Upper lobe of left lung (tissue), 6 donors: ENCODE results near the gene SLC9A9. TPM values are rescaled to one million over a fixed set of nuclear protein-coding genes. Genes with fewer than 3 reads are reported as not detected.

ENCODE experiments used
- ATAC-seq, 2 donors: fragments of 200-7000 bp; cut with Tn5 transposase; one replicate each; pipeline ENCODE4 v1.9.1; 2022; ENCODE audit warnings: mild to moderate bottlenecking in 2 of 2, moderate library complexity in 2 of 2; ENCODE audit not compliant: low FRiP score in 2 of 2
- DNase-seq, 2 donors: peaks; one replicate each; pipeline ENCODE4 v3.0.0-alpha.2; 2019 to 2020
- H3K27ac ChIP-seq, 4 donors: fragments of 200-600 bp; sonication (generic); one replicate each; pipeline ENCODE4 v1.5.1; 2016 to 2019
- H3K27me3 ChIP-seq, 4 donors: fragments of 200-600 bp; sonication (generic); one replicate each; pipeline ENCODE4 v1.5.1; 2017 to 2019
- H3K36me3 ChIP-seq, 4 donors: fragments of 200-600 bp; sonication (generic); one replicate each; pipeline ENCODE4 v1.5.1; 2016 to 2019
- H3K4me1 ChIP-seq, 4 donors: fragments of 200-600 bp; sonication (generic); one replicate each; pipeline ENCODE4 v1.5.1; 2018 to 2019
- H3K4me3 ChIP-seq, 4 donors: fragments of 200-600 bp; sonication (generic); one replicate each; pipeline ENCODE4 v1.5.1; 2017 to 2019; ENCODE audit warnings: mild to moderate bottlenecking in 2 of 4, moderate library complexity in 1 of 4
- H3K9me3 ChIP-seq, 4 donors: fragments of 200-600 bp; sonication (generic); one replicate each; pipeline ENCODE4 v1.5.1; 2018 to 2019
- EP300 ChIP-seq, 4 donors: sonication (generic); formaldehyde crosslinking; IDR thresholded peaks; one replicate each; pipeline ENCODE4 v1.5.1; 2017; ENCODE audit warnings: antibody characterized with exemption in 4 of 4, control low read depth in 2 of 4
- POLR2A ChIP-seq, 4 donors: fragments of 450-650 bp; IDR thresholded peaks; one replicate each; pipeline ENCODE4 v1.5.1; 2016 to 2017; ENCODE audit warnings: antibody characterized with exemption in 4 of 4, mild to moderate bottlenecking in 2 of 4
- POLR2AphosphoS5 ChIP-seq, 2 donors: sonication (generic); formaldehyde crosslinking; IDR thresholded peaks; one replicate each; pipeline ENCODE4 v1.5.1; 2017; ENCODE audit warnings: antibody characterized with exemption in 2 of 2
- WGBS, 2 donors: methylation state at CpG; one replicate each; pipeline ENCODE4 v1.1.5; 2017 to 2018; 5-methylcytosine and 5-hydroxymethylcytosine counted together
- total RNA-seq, 6 donors: library from RNA; depleted of rRNA in 4 of 6; stranded (reverse); fragments of >200 nt in 4 of 6; gene quantifications; one replicate each; pipeline versions ENCODE4 v1.1.0 to v1.2.1, GENCODE V29; 2016 to 2021
- TF ChIP-seq, protein P1 (sequence below), 6 experiments: fragments of 450-650 bp in 4 of 6; fragments of 200-600 bp in 2 of 6; sonication (generic) in 2 of 6; IDR thresholded peaks; one replicate each; pipeline ENCODE4 v1.5.1; 2016 to 2019; ENCODE audit warnings: antibody characterized with exemption in 6 of 6
- donor health status: DM: no; HTN: no; CAD: no; lungs with moderate emphysema.
- donor health status: DM: no; HTN: yes; CAD: no; lungs with severe emphysema.

SLC9A9 gene
- total RNA-seq, 6 donors from 2014 or later: 4.2 to 20.4 (median 8.7) TPM

DNA sequence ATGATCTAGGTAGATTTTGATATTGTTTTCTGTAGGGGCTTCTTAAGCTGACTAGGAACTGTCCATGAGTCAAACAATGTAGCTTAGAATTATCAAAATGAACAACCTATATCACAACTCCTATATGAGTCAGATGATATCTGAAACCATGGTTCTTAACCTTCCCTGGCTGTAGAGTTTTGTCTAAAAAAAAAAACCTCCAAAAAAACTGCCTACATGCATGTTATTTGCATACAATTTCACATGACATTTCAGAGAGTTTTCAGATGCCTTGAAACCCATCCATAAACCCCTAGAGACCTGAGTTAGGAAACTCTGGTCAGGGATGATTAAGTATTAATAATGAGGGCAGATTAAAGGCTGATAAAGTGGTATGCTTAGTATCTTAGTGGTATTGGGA is 571.7 kb downstream of the SLC9A9 start:
- Histone ChIP-seq H3K4me1 (no peaks in the 10 kb centered on the region), H3K36me3 (no peaks in the 10 kb centered on the region), H3K4me3 (no peak overlapping the region), H3K27me3 (no peaks in the 10 kb centered on the region), H3K9me3 (no peaks in the 10 kb centered on the region), H3K27ac (no peak overlapping the region)
- no peak for TF ChIP-seq EP300 (IDR thresholded peaks at IDR 0.05)
- TF ChIP-seq POLR2AphosphoS5 (IDR thresholded peaks at IDR 0.05): no peak
- ATAC-seq (no peak), DNase-seq (no peak)

DNA sequence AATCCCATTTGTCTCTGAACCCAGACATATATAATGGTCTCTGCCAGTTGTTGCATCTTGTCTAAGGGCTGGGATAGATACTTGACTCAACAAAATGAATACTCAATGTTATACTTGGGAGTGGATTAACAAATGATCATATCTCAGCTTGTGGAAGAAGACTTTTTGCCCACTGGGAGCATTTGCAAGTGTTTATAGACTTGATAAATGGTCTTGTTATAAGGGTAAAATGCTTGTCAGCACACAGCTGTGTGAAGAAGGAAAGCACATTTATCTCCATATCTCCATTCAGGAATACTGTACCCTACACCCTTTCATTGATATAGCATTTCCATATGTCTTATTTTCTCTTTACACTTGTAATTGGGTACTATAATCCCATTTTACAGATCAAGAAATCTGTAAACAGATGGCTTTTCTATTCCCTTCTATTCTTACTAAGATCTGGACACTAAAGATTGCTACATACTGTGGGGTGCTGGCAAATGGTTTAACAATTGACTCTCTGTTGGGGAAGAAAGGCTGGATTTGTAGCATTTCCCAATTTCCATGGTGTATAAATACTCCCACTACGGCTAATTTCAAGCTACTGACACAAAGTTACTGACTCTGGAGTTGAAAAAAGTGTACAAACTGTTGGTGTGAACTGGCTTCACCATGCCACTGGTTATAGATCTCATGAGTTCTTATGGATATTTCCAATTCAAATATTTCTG is 574.1 kb downstream of the SLC9A9 start:
- Histone ChIP-seq H3K36me3 (no peaks in the 10 kb centered on the region), H3K27ac (no peak overlapping the region), H3K4me3 (no peak overlapping the region), H3K9me3 (no peaks in the 10 kb centered on the region), H3K27me3 (no peaks in the 10 kb centered on the region), H3K4me1 (no peaks in the 10 kb centered on the region)
- no peak for ATAC-seq
- WGBS, 2 donors: 97 to 100% methylated on average over 1 of the region's 1 CpG
- no peak for DNase-seq
- no peak for TF ChIP-seq POLR2AphosphoS5 (IDR thresholded peaks at IDR 0.05)
- no peak for TF ChIP-seq EP300 (IDR thresholded peaks at IDR 0.05)
- TF ChIP-seq POLR2A (IDR thresholded peaks at IDR 0.05): no peak
- TF ChIP-seq, protein P1, sequence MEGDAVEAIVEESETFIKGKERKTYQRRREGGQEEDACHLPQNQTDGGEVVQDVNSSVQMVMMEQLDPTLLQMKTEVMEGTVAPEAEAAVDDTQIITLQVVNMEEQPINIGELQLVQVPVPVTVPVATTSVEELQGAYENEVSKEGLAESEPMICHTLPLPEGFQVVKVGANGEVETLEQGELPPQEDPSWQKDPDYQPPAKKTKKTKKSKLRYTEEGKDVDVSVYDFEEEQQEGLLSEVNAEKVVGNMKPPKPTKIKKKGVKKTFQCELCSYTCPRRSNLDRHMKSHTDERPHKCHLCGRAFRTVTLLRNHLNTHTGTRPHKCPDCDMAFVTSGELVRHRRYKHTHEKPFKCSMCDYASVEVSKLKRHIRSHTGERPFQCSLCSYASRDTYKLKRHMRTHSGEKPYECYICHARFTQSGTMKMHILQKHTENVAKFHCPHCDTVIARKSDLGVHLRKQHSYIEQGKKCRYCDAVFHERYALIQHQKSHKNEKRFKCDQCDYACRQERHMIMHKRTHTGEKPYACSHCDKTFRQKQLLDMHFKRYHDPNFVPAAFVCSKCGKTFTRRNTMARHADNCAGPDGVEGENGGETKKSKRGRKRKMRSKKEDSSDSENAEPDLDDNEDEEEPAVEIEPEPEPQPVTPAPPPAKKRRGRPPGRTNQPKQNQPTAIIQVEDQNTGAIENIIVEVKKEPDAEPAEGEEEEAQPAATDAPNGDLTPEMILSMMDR (IDR thresholded peaks at IDR 0.05): no peak

DNA sequence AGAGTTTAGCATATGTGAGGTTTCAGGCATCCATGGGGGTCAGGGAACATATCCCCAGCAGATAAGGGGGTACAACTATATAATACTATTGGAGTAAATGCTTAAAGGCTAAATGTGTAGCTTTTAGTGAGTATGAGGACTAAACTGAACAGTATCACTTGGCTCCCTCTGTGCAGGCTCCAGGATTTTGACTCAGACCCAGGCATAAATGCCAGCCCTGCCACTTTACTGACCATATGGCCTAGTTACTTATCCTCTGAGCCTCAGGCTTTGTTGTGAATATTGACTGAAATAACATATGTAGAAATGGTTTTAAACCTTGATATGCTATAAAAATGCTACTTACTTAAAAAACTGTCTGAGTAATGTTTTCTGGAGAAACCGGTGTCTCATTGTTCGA is 577.1 kb downstream of the SLC9A9 start:
- Histone ChIP-seq H3K27me3 (no peaks in the 10 kb centered on the region), H3K4me1 (no peaks in the 10 kb centered on the region), H3K36me3 (no peaks in the 10 kb centered on the region), H3K27ac (no peak overlapping the region), H3K9me3 (no peaks in the 10 kb centered on the region), H3K4me3 (no peak overlapping the region)
- ATAC-seq (no peak), DNase-seq (no peak)
- no peak for TF ChIP-seq POLR2A (IDR thresholded peaks at IDR 0.05)
- no peak for TF ChIP-seq POLR2AphosphoS5 (IDR thresholded peaks at IDR 0.05)
- TF ChIP-seq EP300 (IDR thresholded peaks at IDR 0.05): no peak
- TF ChIP-seq, protein P1 (IDR thresholded peaks at IDR 0.05): no peak
- WGBS, 2 donors: 97 to 100% methylated on average over 2 of the region's 2 CpGs

DNA sequence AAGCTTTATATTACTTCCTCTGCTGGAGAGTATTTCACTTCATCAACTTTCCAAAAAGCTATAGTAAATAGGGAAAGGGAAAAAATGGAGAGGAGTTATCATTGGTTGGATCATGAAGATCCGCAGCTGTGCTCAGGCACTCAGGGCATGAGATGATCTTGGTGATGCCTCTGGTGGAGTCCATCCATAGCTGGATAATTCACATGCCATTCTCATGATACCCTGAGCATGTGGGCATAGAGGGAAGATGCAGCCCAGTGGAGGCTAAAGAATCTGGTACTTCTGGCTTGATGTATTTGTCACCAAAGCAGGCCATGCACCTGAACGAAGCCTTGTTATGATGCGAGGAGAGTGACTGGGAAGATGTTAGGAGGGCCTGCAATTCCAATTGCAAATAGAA is 578.5 kb downstream of the SLC9A9 start:
- TF ChIP-seq, protein P1 (IDR thresholded peaks at IDR 0.05): no peak
- TF ChIP-seq EP300 (IDR thresholded peaks at IDR 0.05) (no peak), POLR2AphosphoS5 (IDR thresholded peaks at IDR 0.05) (no peak)
- 96% methylated on average over 3 of the region's 3 CpGs for WGBS, 2 donors
- H3K36me3 ChIP-seq: peaks cover 0 to 6% (median 0%) of the 10 kb centered on the region in 4 donors
- H3K27me3 ChIP-seq: no peaks in the 10 kb centered on the region
- H3K27ac ChIP-seq: no peak overlapping the region
- no peak for ATAC-seq
- H3K9me3 ChIP-seq: no peaks in the 10 kb centered on the region
- no peaks in the 10 kb centered on the region for H3K4me1 ChIP-seq
- no peak overlapping the region for H3K4me3 ChIP-seq
- DNase-seq: no peak

DNA sequence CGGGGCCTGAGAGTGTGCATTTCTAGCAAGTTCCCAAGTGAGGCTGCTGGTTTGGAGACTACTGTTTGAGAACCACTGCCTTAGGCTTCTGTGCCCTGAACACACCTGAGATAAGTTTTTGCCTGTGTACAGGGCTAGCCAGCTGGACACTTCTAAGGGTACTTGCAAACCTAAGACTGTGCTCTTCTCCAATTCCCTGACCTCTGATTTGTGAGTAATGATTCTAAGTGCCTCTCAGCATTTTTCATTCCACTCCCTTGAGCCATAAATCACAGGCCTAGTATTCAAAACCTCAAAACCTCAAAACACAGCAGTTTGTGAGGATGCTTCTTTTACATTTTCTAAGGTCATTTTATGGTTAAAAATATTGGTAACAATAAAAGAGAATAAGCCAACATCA is 580.3 kb downstream of the SLC9A9 start:
- ATAC-seq (no peak), DNase-seq (no peak)
- H3K36me3 ChIP-seq: peaks cover 0 to 6% (median 0%) of the 10 kb centered on the region in 4 donors
- no peaks in the 10 kb centered on the region for H3K27me3 ChIP-seq
- no peak overlapping the region for H3K4me3 ChIP-seq
- no peak for TF ChIP-seq POLR2AphosphoS5 (IDR thresholded peaks at IDR 0.05)
- TF ChIP-seq EP300 (IDR thresholded peaks at IDR 0.05): no peak
- TF ChIP-seq POLR2A (IDR thresholded peaks at IDR 0.05): no peak
- TF ChIP-seq, protein P1 (IDR thresholded peaks at IDR 0.05): no peak
- no peak overlapping the region for H3K27ac ChIP-seq
- no peaks in the 10 kb centered on the region for H3K4me1 ChIP-seq
- H3K9me3 ChIP-seq: no peaks in the 10 kb centered on the region
- WGBS, 2 donors: 100% methylated on average over 1 of the region's 1 CpG; no CpG with 5 or more reads in 1 of the 2 donors
